HepG2 (cell line): ENCODE data around the gene NMNAT3. TPM values are rescaled to one million over a fixed set of nuclear protein-coding genes. Genes with fewer than 3 reads are reported as not detected.

Experiments
- DPF2 ChIP-seq: sonication (generic); formaldehyde crosslinking; IDR thresholded peaks from 2 replicates; pipeline ENCODE4 v1.4.0; 2020; ENCODE audit warnings: mild to moderate bottlenecking, low read depth, missing genetic modification reagents, borderline replicate concordance
- FOXA1 ChIP-seq, 2 experiments: fragments of 450-650 bp in 1 of 2; sonication (generic) in 1 of 2; formaldehyde crosslinking in 1 of 2; IDR thresholded peaks; 2 replicates each; pipeline versions ENCODE4 v1.4.0 to v1.6.1; 2016 to 2020; ENCODE audit warnings: missing genetic modification reagents in 1 of 2
- HHEX ChIP-seq: IDR thresholded peaks from 2 replicates; pipeline ENCODE4 v1.6.1; 2016; ENCODE audit warnings: control low read depth
- HNF1A ChIP-seq, 2 experiments: sonication (generic) in 1 of 2; formaldehyde crosslinking in 1 of 2; IDR thresholded peaks; 2 replicates each; pipeline versions ENCODE4 v1.4.0 to v1.6.1; 2016 to 2020; ENCODE audit warnings: borderline replicate concordance in 1 of 2, low read depth in 1 of 2, mild to moderate bottlenecking in 1 of 2, missing genetic modification reagents in 1 of 2
- HNF4A ChIP-seq: sonication (generic); formaldehyde crosslinking; IDR thresholded peaks from 2 replicates; pipeline ENCODE4 v1.4.0; 2020; ENCODE audit warnings: missing genetic modification reagents
- HNRNPUL1 ChIP-seq: fragments of 200-400 bp; formaldehyde crosslinking; IDR thresholded peaks from 2 replicates; pipeline ENCODE4 v1.6.1; 2017; ENCODE audit warnings: low read depth, mild to moderate bottlenecking, low read length, moderate library complexity
- MAFF ChIP-seq: IDR thresholded peaks from 2 replicates; pipeline ENCODE4 v1.6.1; 2011; ENCODE audit warnings: low read depth, low read length, improper control_type of control experiment
- MED1 ChIP-seq: sonication (generic); formaldehyde crosslinking; IDR thresholded peaks from 2 replicates; pipeline ENCODE4 v1.4.0; 2020; ENCODE audit warnings: missing genetic modification reagents
- NFIC ChIP-seq: IDR thresholded peaks from 2 replicates; pipeline ENCODE4 v1.6.1; 2012; ENCODE audit warnings: mild to moderate bottlenecking, low read length, inconsistent platforms
- POGK ChIP-seq: sonication (generic); formaldehyde crosslinking; conservative IDR thresholded peaks from 2 replicates; pipeline ENCODE4 v1.8.0; 2022; ENCODE audit warnings: mild to moderate bottlenecking, moderate library complexity, missing genetic modification reagents
- RCOR2 ChIP-seq: IDR thresholded peaks from 2 replicates; pipeline ENCODE4 v1.6.1; 2016; ENCODE audit warnings: missing biosample characterization, missing genetic modification reagents
- RXRB ChIP-seq: IDR thresholded peaks from 2 replicates; pipeline ENCODE4 v1.6.1; 2016; ENCODE audit warnings: borderline replicate concordance, missing genetic modification reagents, missing compliant biosample characterization
- SALL1 ChIP-seq: sonication (generic); formaldehyde crosslinking; IDR thresholded peaks from 2 replicates; pipeline ENCODE4 v1.8.0; 2022; ENCODE audit warnings: mild to moderate bottlenecking, missing genetic modification reagents
- ZNF780A ChIP-seq: sonication (generic); formaldehyde crosslinking; IDR thresholded peaks from 2 replicates; pipeline ENCODE4 v1.8.0; 2022; ENCODE audit warnings: mild to moderate bottlenecking, missing genetic modification reagents, moderate library complexity
- ZZZ3 ChIP-seq: sonication (generic); formaldehyde crosslinking; IDR thresholded peaks from 2 replicates; pipeline ENCODE4 v1.4.0; 2020; ENCODE audit warnings: missing genetic modification reagents, mild to moderate bottlenecking, borderline replicate concordance
- polyA plus RNA-seq, 8 experiments: library from polyadenylated mRNA; depleted of rRNA in 3 of 8; stranded (reverse) in 7 of 8; unstranded in 1 of 8; fragments of >200 nt; fragmentation: Illumina TruSeq in 4 of 8; extraction: Trizol in 4 of 8; gene quantifications; 2 replicates each; pipeline versions ENCODE4 v1.2.1 to v1.2.3, GENCODE V29; 2011 to 2016; ENCODE audit warnings: low read depth in 4 of 8, missing spikeins in 1 of 8, mixed read lengths in 1 of 8; ENCODE audit not compliant: insufficient read depth in 1 of 8
- total RNA-seq, 5 experiments: library from RNA; depleted of rRNA; stranded (reverse); fragments of >200 nt; fragmentation: Illumina TruSeq; extraction: Trizol; gene quantifications; 2 replicates each; pipeline ENCODE4 v1.2.3, GENCODE V29; 2016; ENCODE audit warnings: low read depth in 1 of 5
- TF ChIP-seq, protein P1 (sequence below): sonication (generic); formaldehyde crosslinking; IDR thresholded peaks from 2 replicates; pipeline ENCODE4 v1.5.0; 2020; ENCODE audit warnings: missing genetic modification reagents
- TF ChIP-seq, protein P2 (sequence below): sonication (generic); formaldehyde crosslinking; IDR thresholded peaks from 2 replicates; pipeline ENCODE4 v1.5.0; 2020; ENCODE audit warnings: mild to moderate bottlenecking, missing genetic modification reagents, borderline replicate concordance

The NMNAT3 gene
- total and polyA plus RNA-seq, 2 of the 13 experiments (the other 11 are each of a cell fraction or from before 2014, with no cell fraction given) = 6.1 to 7.0 TPM

GRCh38 chr3:139654637-139655365 lies 23.0 kb downstream of the NMNAT3 start (continued):
- TF ChIP-seq POGK = peak; percentile 29; the same call in 1 of the 2 replicates
- TF ChIP-seq HNRNPUL1 = no peak
- TF ChIP-seq HNF4A (CRISPR knock-in tag) = peak; percentile 82
- TF ChIP-seq HHEX (CRISPR knock-in tag) = no peak
- TF ChIP-seq RXRB (CRISPR knock-in tag) = no peak
- TF ChIP-seq, protein P1, sequence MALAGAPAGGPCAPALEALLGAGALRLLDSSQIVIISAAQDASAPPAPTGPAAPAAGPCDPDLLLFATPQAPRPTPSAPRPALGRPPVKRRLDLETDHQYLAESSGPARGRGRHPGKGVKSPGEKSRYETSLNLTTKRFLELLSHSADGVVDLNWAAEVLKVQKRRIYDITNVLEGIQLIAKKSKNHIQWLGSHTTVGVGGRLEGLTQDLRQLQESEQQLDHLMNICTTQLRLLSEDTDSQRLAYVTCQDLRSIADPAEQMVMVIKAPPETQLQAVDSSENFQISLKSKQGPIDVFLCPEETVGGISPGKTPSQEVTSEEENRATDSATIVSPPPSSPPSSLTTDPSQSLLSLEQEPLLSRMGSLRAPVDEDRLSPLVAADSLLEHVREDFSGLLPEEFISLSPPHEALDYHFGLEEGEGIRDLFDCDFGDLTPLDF = no peak
- TF ChIP-seq RCOR2 (CRISPR knock-in tag) = peak; percentile 56; the same call in 1 of the 2 replicates
- TF ChIP-seq, protein P2, sequence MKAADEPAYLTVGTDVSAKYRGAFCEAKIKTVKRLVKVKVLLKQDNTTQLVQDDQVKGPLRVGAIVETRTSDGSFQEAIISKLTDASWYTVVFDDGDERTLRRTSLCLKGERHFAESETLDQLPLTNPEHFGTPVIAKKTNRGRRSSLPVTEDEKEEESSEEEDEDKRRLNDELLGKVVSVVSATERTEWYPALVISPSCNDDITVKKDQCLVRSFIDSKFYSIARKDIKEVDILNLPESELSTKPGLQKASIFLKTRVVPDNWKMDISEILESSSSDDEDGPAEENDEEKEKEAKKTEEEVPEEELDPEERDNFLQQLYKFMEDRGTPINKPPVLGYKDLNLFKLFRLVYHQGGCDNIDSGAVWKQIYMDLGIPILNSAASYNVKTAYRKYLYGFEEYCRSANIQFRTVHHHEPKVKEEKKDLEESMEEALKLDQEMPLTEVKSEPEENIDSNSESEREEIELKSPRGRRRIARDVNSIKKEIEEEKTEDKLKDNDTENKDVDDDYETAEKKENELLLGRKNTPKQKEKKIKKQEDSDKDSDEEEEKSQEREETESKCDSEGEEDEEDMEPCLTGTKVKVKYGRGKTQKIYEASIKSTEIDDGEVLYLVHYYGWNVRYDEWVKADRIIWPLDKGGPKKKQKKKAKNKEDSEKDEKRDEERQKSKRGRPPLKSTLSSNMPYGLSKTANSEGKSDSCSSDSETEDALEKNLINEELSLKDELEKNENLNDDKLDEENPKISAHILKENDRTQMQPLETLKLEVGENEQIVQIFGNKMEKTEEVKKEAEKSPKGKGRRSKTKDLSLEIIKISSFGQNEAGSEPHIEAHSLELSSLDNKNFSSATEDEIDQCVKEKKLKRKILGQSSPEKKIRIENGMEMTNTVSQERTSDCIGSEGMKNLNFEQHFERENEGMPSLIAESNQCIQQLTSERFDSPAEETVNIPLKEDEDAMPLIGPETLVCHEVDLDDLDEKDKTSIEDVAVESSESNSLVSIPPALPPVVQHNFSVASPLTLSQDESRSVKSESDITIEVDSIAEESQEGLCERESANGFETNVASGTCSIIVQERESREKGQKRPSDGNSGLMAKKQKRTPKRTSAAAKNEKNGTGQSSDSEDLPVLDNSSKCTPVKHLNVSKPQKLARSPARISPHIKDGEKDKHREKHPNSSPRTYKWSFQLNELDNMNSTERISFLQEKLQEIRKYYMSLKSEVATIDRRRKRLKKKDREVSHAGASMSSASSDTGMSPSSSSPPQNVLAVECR (CRISPR knock-in tag) = peak; percentile 14; the same call in 1 of the 2 replicates
- TF ChIP-seq ZZZ3 (CRISPR knock-in tag) = no peak
- TF ChIP-seq MED1 (CRISPR knock-in tag) = peak; percentile 45; the same call in 1 of the 2 replicates
- 0 out of 2 replicates have a peak, but pooled peaks have one; percentile 30 for TF ChIP-seq MAFF
- TF ChIP-seq HNF1A (IDR thresholded peaks at IDR 0.05; ENCODE audit: low read depth) = no peak
- peak; percentile 54; the same call in 1 of the 2 replicates for TF ChIP-seq HNF1A (CRISPR knock-in tag; IDR thresholded peaks at IDR 0.05; ENCODE audit: borderline replicate concordance)
- TF ChIP-seq DPF2 (CRISPR knock-in tag) = peak; percentile 54; the same call in 1 of the 2 replicates
- peak; percentile 33; the same call in 1 of the 2 replicates for TF ChIP-seq NFIC
- TF ChIP-seq ZNF780A (CRISPR knock-in tag) = 0 out of 2 replicates have a peak, but pooled peaks have one; percentile 60
- no peak for TF ChIP-seq FOXA1 (IDR thresholded peaks at IDR 0.05)
- peak; percentile 71 for TF ChIP-seq FOXA1 (CRISPR knock-in tag; IDR thresholded peaks at IDR 0.05)
- TF ChIP-seq SALL1 = peak; percentile 97
